Activated T-cell treated with anti-CD3 and anti-CD28 coated beads, Interleukin-2, amount 50 U/mL, for 24 hours (primary cell): Measurements from ENCODE around the gene RPLP2.
A peak's percentile ranks its signal among the peaks of the same experiment; 100 is the strongest.

ENCODE experiments used
- DNase-seq: peaks from one replicate; pipeline ENCODE4 v3.0.0-alpha.2; 2020
- H3K27ac Mint-ChIP-seq: 2 replicates; pipeline ENCODE4 v1.8.0; 2020; ENCODE audit warnings: mild to moderate bottlenecking, mixed read lengths
- H3K27me3 Mint-ChIP-seq: 2 replicates; pipeline ENCODE4 v1.8.0; 2020; ENCODE audit warnings: mixed read lengths
- H3K36me3 Mint-ChIP-seq: 2 replicates; pipeline ENCODE4 v1.8.0; 2020; ENCODE audit warnings: low read depth, mixed read lengths
- H3K4me1 Mint-ChIP-seq: 2 replicates; pipeline ENCODE4 v1.8.0; 2020; ENCODE audit warnings: low read depth, mixed read lengths
- H3K4me3 Mint-ChIP-seq: 2 replicates; pipeline ENCODE4 v1.8.0; 2020; ENCODE audit warnings: mild to moderate bottlenecking, moderate library complexity, mixed read lengths
- H3K9me3 Mint-ChIP-seq: 2 replicates; pipeline ENCODE4 v1.8.0; 2020; ENCODE audit warnings: mixed read lengths

The RPLP2 gene

GRCh38 chr11:809287-810039, at the start of gene RPLP2:
Gene RPLP2, plus strand, starts transcription at chr11:809967. Its CDS starts 268 bp downstream, at chr11:810235.
- H3K36me3 Mint-ChIP-seq, result peaks cover 62% of the 10 kb centered on the region

GRCh38 chr11:760236-760635, 49.5 kb upstream of the RPLP2 start:
- peaks cover 6% of the 10 kb centered on the region for H3K4me1 Mint-ChIP-seq
- no peak for DNase-seq
- H3K9me3 Mint-ChIP-seq, result no peaks in the 10 kb centered on the region
- H3K27ac Mint-ChIP-seq, result peak overlapping the region; percentile 80
- H3K4me3 Mint-ChIP-seq, result no peak overlapping the region
- H3K36me3 Mint-ChIP-seq, result peaks cover 96% of the 10 kb centered on the region
- no peaks in the 10 kb centered on the region for H3K27me3 Mint-ChIP-seq

More at GRCh38 chr11:809287-810039, at the start of gene RPLP2:
- peak; percentile 99 for DNase-seq
- Mint-ChIP-seq H3K4me1 (peaks cover 46% of the 10 kb centered on the region), H3K27ac (peak within 1 kb of the TSS; percentile 99), H3K27me3 (no peaks in the 10 kb centered on the region), H3K9me3 (no peaks in the 10 kb centered on the region), H3K4me3 (peak within 1 kb of the TSS; percentile 89)

- peaks cover 12% of the 10 kb centered on the region for H3K4me1 Mint-ChIP-seq
- peaks cover 96% of the 10 kb centered on the region for H3K36me3 Mint-ChIP-seq
- no peaks in the 10 kb centered on the region for H3K27me3 Mint-ChIP-seq
- no peaks in the 10 kb centered on the region for H3K9me3 Mint-ChIP-seq
- peak overlapping the region; percentile 45 for H3K27ac Mint-ChIP-seq
- no peak overlapping the region for H3K4me3 Mint-ChIP-seq
- DNase-seq, result no peak
These were observed 48.1 kb upstream of the RPLP2 start for GRCh38 chr11:761526-762108.

GRCh38 chr11:762421-763072, 47.2 kb upstream of the RPLP2 start:
- H3K4me3 Mint-ChIP-seq, result no peak overlapping the region
- peaks cover 96% of the 10 kb centered on the region for H3K36me3 Mint-ChIP-seq
- no peaks in the 10 kb centered on the region for H3K27me3 Mint-ChIP-seq
- DNase-seq, result no peak
- peaks cover 21% of the 10 kb centered on the region for H3K4me1 Mint-ChIP-seq
- peak overlapping the region; percentile 50 for H3K27ac Mint-ChIP-seq
- no peaks in the 10 kb centered on the region for H3K9me3 Mint-ChIP-seq

GRCh38 chr11:763073-763463, 46.7 kb upstream of the RPLP2 start:
- Mint-ChIP-seq H3K4me1 (peaks cover 22% of the 10 kb centered on the region), H3K27ac (peak overlapping the region; percentile 72), H3K27me3 (no peaks in the 10 kb centered on the region), H3K9me3 (no peaks in the 10 kb centered on the region), H3K36me3 (peaks cover 94% of the 10 kb centered on the region), H3K4me3 (no peak overlapping the region)
- no peak for DNase-seq

- Mint-ChIP-seq H3K4me3 (no peak overlapping the region), H3K4me1 (peaks cover 22% of the 10 kb centered on the region), H3K27me3 (no peaks in the 10 kb centered on the region), H3K27ac (peak overlapping the region; percentile 72), H3K36me3 (peaks cover 90% of the 10 kb centered on the region), H3K9me3 (no peaks in the 10 kb centered on the region)
- no peak for DNase-seq
These were observed 46.0 kb upstream of the RPLP2 start for GRCh38 chr11:763549-764321.

- peak overlapping the region; percentile 72 for H3K27ac Mint-ChIP-seq
- H3K4me3 Mint-ChIP-seq, result no peak overlapping the region
- H3K36me3 Mint-ChIP-seq, result peaks cover 89% of the 10 kb centered on the region
- no peaks in the 10 kb centered on the region for H3K9me3 Mint-ChIP-seq
- H3K4me1 Mint-ChIP-seq, result peaks cover 22% of the 10 kb centered on the region
- no peaks in the 10 kb centered on the region for H3K27me3 Mint-ChIP-seq
- DNase-seq, result no peak
These were observed 45.3 kb upstream of the RPLP2 start for GRCh38 chr11:764322-765024.

GRCh38 chr11:765025-765801, 44.6 kb upstream of the RPLP2 start:
- Mint-ChIP-seq H3K36me3 (peaks cover 89% of the 10 kb centered on the region), H3K27me3 (no peaks in the 10 kb centered on the region), H3K9me3 (no peaks in the 10 kb centered on the region), H3K4me3 (no peak overlapping the region), H3K4me1 (peaks cover 17% of the 10 kb centered on the region), H3K27ac (peak overlapping the region; percentile 72)
- peak; percentile 74 for DNase-seq

- Mint-ChIP-seq H3K36me3 (peaks cover 90% of the 10 kb centered on the region), H3K27ac (peak overlapping the region; percentile 67), H3K4me1 (peaks cover 16% of the 10 kb centered on the region), H3K4me3 (no peak overlapping the region), H3K9me3 (no peaks in the 10 kb centered on the region), H3K27me3 (no peaks in the 10 kb centered on the region)
- no peak for DNase-seq
These were observed 44.0 kb upstream of the RPLP2 start for GRCh38 chr11:765802-766091.

GRCh38 chr11:766106-766935, 43.4 kb upstream of the RPLP2 start:
- no peak for DNase-seq
- peak overlapping the region; percentile 67 for H3K27ac Mint-ChIP-seq

GRCh38 chr11:766936-767210, 42.9 kb upstream of the RPLP2 start:
- Mint-ChIP-seq H3K36me3 (peaks cover 90% of the 10 kb centered on the region), H3K27ac (peak overlapping the region; percentile 69), H3K27me3 (no peaks in the 10 kb centered on the region), H3K4me1 (peaks cover 16% of the 10 kb centered on the region), H3K9me3 (no peaks in the 10 kb centered on the region), H3K4me3 (no peak overlapping the region)
- DNase-seq, result no peak

More at GRCh38 chr11:766106-766935, 43.4 kb upstream of the RPLP2 start:
- H3K4me1 Mint-ChIP-seq, result peaks cover 16% of the 10 kb centered on the region
- no peak overlapping the region for H3K4me3 Mint-ChIP-seq
- H3K36me3 Mint-ChIP-seq, result peaks cover 90% of the 10 kb centered on the region
- H3K9me3 Mint-ChIP-seq, result no peaks in the 10 kb centered on the region
- H3K27me3 Mint-ChIP-seq, result no peaks in the 10 kb centered on the region

GRCh38 chr11:767238-767637, 42.5 kb upstream of the RPLP2 start:
- Mint-ChIP-seq H3K4me1 (peaks cover 16% of the 10 kb centered on the region), H3K9me3 (no peaks in the 10 kb centered on the region), H3K27ac (peak overlapping the region; percentile 69), H3K4me3 (no peak overlapping the region), H3K36me3 (peaks cover 87% of the 10 kb centered on the region), H3K27me3 (no peaks in the 10 kb centered on the region)
- no peak for DNase-seq
